ENCODE results near the gene NF1. TPM values are rescaled to one million over a fixed set of nuclear protein-coding genes. Genes with fewer than 3 reads are reported as not detected.
"Not testable (repeated sequence)": the region's sequence is repeated elsewhere in the genome, so short reads cannot be mapped to it uniquely, and the experiment has no call there.

The NF1 gene
- total RNA-seq, 4 donors from 2014 or later, result 66.8 to 106 (median 95.6) TPM

GRCh38 chr17:31089471-31089870, 5.3 kb upstream of the NF1 start:
- no peaks in the 10 kb centered on the region for H3K27me3 ChIP-seq
- no peak overlapping the region for H3K27ac ChIP-seq
- no peak for TF ChIP-seq CTCF (IDR thresholded peaks at IDR 0.05)
- TF ChIP-seq POLR2A (IDR thresholded peaks at IDR 0.05), result no peak
- no peaks in the 10 kb centered on the region for H3K4me1 ChIP-seq
- no peaks in the 10 kb centered on the region for H3K9me3 ChIP-seq
- no peak overlapping the region for H3K4me3 ChIP-seq
- no peak for DNase-seq
- H3K36me3 ChIP-seq, result no peaks in the 10 kb centered on the region

- not testable (repeated sequence) for H3K36me3 ChIP-seq, DNase-seq, H3K4me3 ChIP-seq, H3K27me3 ChIP-seq, H3K4me1 ChIP-seq, H3K9me3 ChIP-seq, H3K27ac ChIP-seq
Observed at GRCh38 chr17:31090650-31091049, 4.1 kb upstream of the NF1 start.

GRCh38 chr17:31092475-31093064, 2.2 kb upstream of the NF1 start:
- no peak overlapping the region for H3K4me3 ChIP-seq
- TF ChIP-seq POLR2A (IDR thresholded peaks at IDR 0.05) (no peak), CTCF (IDR thresholded peaks at IDR 0.05) (no peak)
- no peaks in the 10 kb centered on the region for H3K27me3 ChIP-seq
- no peaks in the 10 kb centered on the region for H3K9me3 ChIP-seq
- DNase-seq, result no peak
- H3K36me3 ChIP-seq, result no peaks in the 10 kb centered on the region
- no peaks in the 10 kb centered on the region for H3K4me1 ChIP-seq
- H3K27ac ChIP-seq, result no peak overlapping the region

- H3K27me3 ChIP-seq, result no peaks in the 10 kb centered on the region
- no peak for TF ChIP-seq CTCF (IDR thresholded peaks at IDR 0.05)
- TF ChIP-seq POLR2A (IDR thresholded peaks at IDR 0.05), result no peak
- peak overlapping the region; percentile 83 to 100 (median 93) for H3K4me3 ChIP-seq
- DNase-seq, result peak in 2 of 3 donors; percentile 80 to 84
- no peaks in the 10 kb centered on the region for H3K9me3 ChIP-seq
- peak overlapping the region; percentile 81 to 98 (median 96) for H3K27ac ChIP-seq
- no peaks in the 10 kb centered on the region for H3K4me1 ChIP-seq
- no peaks in the 10 kb centered on the region for H3K36me3 ChIP-seq
Observed at GRCh38 chr17:31093866-31094599, 744 bp upstream of the NF1 start.

- peak; percentile 39 to 65 (median 61) for DNase-seq
- H3K27ac ChIP-seq, result peak overlapping the region; percentile 81 to 98 (median 96)
Observed at GRCh38 chr17:31095236-31096105, 694 bp downstream of the NF1 start.

More at GRCh38 chr17:31095236-31096105, 694 bp downstream of the NF1 start:
- no peaks in the 10 kb centered on the region for H3K9me3 ChIP-seq
- H3K4me3 ChIP-seq, result peak overlapping the region; percentile 83 to 100 (median 93)
- TF ChIP-seq CTCF (IDR thresholded peaks at IDR 0.05), result no peak
- no peak for TF ChIP-seq POLR2A (IDR thresholded peaks at IDR 0.05)
- H3K36me3 ChIP-seq, result no peaks in the 10 kb centered on the region
- H3K4me1 ChIP-seq, result no peaks in the 10 kb centered on the region
- no peaks in the 10 kb centered on the region for H3K27me3 ChIP-seq

Measured in Peyer's patch (tissue), 4 donors.